ENCODE data around the gene EEF1AKMT1.

The EEF1AKMT1 gene

DNA sequence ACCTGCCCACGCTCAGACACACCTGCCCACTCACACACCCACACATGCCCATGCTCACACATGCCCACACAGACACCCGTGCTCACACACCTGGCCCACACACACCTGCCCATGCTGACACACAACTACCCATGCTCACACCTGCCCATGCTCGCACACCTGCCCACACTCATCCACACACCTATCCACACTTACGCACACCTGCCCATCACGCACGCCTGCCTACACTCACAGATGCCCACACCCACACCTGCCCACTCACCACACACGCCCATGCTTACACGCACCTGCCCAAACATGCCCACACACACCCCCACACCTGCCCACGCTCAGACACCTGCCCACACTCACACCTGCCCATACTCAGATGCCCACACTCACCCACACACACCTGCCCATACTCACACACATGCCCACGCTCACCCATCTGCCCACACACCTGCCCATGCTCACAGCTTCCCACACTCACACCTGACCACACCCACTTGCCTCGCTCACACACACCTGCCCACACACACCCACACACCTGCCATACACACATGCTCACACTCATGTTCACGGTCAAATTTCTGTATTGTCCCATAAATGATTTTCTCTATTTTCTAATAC is 54.7 kb downstream of the EEF1AKMT1 start:
- DNase-seq (ENCODE audit: low spot score): no peak

DNA sequence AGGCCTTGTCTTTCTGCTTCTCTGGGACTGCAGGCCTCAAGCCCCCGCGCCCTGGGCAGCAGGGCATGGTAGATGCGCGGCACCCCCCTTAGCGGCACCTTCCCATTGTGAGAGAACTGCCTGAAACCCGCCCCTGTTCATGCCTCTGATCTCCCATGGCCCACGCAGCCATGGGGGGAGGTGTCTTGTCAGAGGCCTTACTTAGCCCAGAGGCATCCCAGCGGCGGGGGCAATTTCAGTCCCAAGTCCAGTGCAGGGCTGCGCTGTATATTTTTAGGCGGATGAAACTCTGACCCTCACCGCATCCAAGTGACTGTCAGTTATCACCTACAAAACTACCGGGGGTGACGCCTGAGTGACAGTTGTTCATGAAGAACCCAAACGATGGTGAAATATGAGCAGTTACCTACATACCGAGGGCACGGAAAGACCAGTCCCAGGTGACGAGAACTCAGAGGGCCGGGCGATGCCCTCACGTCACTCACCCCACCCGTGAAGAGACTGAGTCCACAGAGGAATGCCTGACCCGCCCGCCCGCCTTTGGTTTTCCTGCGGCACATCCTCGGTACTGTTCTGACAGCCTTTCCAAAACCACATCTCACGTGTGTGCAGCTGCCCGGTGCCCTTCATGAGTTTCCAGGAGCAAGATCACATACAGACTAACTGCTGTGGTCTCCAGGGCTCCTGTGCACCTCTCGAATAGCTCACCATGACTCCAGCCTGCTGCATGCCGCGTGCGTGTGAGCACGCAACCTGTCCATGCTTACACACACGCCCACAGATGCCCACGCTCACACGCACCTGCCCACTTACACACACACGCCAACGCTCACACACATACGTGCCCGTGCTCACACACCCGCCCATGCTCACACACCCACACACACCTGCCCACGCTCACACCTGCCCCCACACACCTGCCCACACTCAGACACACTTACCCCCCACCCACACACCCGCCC is 55.9 kb downstream of the EEF1AKMT1 start:
- DNase-seq (ENCODE audit: low spot score): no peak

- DNase-seq (ENCODE audit: low spot score): no peak
Observed at GRCh38 chr13:20716951-20717350, 56.8 kb downstream of the EEF1AKMT1 start.

- DNase-seq (ENCODE audit: low spot score): no peak
Observed at GRCh38 chr13:20715330-20715712, 58.4 kb downstream of the EEF1AKMT1 start.

DNA sequence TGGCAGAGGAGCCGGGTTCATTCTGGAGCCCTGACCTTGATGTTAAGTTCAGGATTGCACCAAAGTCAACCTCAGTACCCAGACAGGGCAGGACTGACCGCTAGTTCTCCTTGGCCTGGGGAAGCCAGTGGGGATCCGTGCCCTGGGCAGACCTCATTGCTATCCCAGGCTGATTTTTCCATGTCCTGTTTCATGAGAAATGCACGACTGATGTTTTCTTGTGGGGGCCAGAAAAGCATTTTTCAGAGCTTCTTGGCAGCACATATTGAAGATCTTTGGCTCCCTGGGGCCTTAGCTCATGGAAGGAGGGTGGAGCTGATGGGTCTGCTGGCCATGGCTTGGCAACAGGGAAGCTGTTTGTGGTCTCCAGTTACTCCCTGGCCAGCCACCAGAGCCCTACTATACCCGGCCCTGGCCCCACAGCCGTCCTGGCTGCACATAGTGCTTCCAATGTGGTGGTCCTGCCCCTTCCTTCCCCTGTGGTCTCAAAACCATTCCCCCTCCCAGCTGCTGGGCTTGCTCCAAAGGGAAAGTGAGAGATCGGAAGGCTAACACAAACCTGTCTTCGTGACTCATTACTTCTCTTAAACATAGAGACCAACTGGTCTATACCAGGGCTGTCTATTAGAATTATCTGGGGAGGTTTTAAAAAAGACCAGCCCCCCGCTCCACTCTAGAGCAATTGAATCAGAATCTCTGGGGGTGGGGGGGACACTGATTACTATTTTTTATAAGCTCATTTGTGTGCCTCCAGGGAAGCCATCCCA is 59.0 kb downstream of the EEF1AKMT1 start:
- peak; percentile 88 for DNase-seq (ENCODE audit: low spot score)

- peak; percentile 47 for DNase-seq (ENCODE audit: low spot score)
Observed at GRCh38 chr13:20714161-20714560, 59.6 kb downstream of the EEF1AKMT1 start.

DNA sequence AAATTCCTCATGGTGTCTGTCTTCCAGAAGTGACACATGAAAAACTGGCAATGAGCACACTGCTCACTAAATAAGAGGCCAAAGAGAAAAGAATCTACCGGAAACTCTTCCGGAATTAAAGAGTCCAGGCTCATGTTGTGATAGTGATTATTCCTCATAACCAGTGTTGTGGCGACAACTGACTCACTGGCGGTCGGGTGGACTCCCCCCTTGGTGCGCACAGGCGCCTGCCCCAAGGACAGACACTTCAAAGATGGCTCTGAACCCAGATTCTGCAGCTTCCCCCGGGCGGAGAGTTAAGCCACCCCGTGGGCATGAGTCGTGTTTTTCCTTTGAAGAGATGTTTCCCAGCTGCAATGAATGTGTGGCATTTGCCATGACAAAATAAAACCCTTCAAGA is 60.0 kb downstream of the EEF1AKMT1 start:
- peak; percentile 85 for DNase-seq (ENCODE audit: low spot score)

DNA sequence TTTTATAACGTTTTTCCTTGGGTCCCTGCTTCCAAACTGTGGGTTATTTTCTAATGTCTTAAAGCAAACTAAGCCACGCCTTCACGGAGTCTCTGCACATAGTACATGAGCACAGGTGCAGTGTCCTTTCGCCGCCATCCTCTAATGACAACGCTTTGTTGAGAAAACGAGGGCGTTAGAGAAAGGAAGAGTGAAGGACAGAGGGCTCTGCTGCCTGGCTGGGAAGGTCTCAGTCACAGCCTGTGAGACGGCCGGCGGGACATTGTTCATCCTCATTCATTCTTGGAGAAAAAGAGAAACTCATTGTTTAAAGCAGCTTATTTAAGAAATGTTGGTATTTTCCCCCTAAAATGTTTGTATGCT is 60.8 kb downstream of the EEF1AKMT1 start:
- no peak for DNase-seq (ENCODE audit: low spot score)

DNA sequence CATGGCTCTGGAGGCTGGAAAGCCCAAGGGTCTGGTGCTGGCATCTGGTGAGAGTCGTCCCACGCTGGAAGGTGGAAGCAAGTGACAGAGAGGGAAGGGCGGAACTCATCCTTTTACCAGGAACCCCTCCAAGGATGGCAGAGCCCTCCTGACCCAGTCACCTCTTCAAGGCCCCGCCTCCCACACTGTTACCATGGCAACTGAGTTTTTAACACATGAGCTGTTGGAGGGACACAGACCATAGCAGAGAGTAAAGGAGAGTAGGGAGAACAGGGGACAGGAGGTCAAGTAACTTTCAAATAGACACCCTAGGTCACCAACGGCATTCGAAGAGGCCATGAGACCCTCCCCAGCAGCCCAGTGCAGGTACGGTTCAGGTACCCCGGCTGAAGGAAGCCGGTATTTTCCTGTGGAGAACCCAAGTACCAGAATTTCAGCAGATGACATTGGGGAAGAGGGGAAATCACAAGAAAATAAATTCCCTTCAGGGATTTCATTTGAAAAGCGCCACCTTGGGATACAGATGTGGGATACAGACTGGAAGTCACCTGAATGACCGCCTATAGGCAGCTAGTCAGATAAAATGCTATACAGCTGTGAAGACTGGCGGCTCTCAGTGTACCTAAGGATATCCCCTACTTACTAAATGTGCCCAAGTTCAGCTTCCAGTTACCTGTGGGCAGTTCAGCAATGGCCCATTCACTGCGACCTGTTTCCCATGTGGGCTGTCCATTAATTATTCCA is 62.3 kb downstream of the EEF1AKMT1 start:
- no peak for DNase-seq (ENCODE audit: low spot score)

GRCh38 chr13:20709782-20710181 is 64.0 kb downstream of the EEF1AKMT1 start:
- DNase-seq (ENCODE audit: low spot score): no peak

DNA sequence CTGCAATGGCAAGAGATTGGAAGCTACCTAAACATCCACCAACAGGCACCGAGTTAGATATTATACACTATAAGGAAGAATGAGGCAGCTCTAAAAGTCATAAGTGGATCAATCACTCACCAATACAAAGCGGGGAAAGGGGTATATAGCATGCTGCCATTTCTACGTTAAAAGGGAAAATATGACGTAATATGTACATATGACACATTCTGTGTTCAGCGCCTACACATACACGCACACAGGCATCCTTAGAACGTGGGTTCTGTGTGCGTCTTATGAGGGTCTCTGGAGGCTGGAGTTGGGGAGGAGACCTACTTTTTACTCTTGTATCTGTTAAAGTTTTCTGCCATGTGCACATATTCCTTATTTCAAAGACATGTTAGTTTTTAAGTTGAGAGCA is 64.4 kb downstream of the EEF1AKMT1 start:
- DNase-seq (ENCODE audit: low spot score): no peak

DNA sequence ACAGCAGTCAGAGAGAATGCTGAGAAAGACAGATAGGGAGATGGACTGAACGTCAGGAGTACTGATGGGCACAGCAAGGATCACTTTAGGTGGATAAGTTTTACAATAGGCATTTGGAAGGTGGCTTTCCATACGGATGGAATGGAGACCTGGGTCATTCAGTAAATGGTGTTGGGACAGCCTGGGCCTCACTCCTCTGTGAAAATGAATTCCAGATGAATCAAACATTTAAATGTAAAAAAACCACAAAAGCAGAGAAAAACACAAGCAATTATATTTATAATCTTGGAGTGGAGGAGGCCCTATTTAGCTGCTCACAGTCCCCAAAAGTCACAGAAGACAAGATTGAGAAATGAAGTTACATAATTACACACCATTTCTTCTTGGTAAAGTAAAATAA is 65.5 kb downstream of the EEF1AKMT1 start:
- no peak for DNase-seq (ENCODE audit: low spot score)

- DNase-seq (ENCODE audit: low spot score): no peak
Observed at GRCh38 chr13:20706661-20707060, 67.1 kb downstream of the EEF1AKMT1 start.

GRCh38 chr13:20704459-20705069 is 69.2 kb downstream of the EEF1AKMT1 start:
- no peak for DNase-seq (ENCODE audit: low spot score)

- peak; percentile 96 for DNase-seq (ENCODE audit: low spot score)
Observed at GRCh38 chr13:20703780-20704458, 69.8 kb downstream of the EEF1AKMT1 start.

DNA sequence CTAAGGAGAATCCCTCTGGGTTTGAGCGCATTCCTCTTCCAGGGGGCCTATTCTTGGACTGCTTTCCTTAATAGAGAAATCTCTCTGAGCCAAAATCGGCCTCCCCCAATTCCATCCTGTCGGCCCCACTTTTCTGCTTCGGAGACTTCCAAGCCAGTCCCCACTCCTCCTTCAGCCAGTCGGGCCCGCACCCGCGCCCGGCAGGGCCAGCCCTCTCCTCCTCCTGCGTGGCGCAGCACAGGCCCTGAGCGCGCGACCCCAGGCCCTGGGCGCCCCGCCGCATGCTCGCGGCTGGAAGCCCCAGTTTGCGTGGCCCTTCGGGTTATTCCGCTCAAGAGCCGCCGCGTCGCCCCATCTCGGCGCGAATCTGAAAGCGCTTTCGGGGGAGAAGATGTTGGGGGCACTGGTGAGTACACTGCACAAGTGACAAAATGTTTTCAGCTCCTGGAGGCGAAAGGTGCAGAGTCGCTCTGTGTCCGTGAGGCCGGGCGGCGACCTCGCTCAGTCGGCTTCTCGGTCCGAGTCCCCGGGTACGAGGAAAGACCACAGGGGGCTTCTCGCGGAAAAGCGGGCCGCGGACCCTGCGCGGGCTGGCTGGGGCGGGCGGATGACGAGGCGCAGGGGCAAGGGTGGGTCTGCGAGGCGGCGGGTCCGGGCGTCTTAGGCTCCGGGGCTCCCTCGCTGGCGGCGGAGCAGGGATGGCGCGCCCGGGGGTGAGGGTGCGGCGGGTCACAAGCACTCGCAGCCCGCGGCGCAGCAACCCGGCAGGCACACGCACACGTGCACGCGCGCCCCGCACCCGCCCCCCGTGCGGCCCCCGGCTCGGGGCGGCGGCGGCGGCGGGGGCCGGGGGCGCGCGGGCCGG is 70.6 kb downstream of the EEF1AKMT1 start, which contains the start of gene IL17D:
Gene IL17D (plus strand): TSS at position 785 of the 865 bp plus-strand sequence. CDS start 303 bp downstream, outside the sequence.
- DNase-seq (ENCODE audit: low spot score): peak; percentile 60

DNA sequence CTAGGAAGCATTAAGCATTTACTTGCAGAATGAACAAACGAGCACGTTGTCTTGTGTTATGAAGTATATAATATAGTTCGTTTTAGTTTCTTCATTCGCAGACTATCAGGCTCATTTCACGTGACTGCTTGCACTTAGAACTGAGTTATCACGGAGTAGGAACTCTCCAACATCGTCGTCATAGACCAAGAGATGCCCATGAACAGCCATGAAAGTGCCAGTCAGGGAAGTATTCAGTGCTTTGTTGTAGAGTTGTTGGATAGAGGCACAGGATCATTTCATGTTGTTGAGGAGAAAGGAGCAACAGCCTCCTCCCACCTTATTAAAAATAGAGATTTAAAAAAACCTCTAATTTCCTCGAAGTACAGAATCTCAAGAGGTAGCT is 71.2 kb downstream of the EEF1AKMT1 start:
- DNase-seq (ENCODE audit: low spot score): no peak

DNA sequence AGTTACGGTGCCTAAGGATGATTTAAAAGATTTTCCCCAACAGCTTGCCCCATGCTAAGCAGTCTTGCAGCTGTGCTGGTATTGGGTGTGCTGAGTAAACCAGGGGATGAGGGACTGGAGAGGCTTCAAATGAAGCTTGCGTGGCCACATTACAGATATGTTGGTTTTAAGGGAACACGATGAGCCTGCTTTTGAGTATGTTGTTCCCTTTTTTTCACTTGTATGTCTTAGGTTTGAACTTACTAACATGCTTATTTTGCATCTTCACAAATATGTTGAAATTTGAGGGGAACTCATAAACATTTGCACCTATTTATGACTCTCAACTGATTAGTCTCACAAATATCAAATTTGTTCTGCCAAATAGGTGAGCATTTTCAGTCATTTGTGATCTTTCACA is 72.3 kb downstream of the EEF1AKMT1 start:
- no peak for DNase-seq (ENCODE audit: low spot score)

DNA sequence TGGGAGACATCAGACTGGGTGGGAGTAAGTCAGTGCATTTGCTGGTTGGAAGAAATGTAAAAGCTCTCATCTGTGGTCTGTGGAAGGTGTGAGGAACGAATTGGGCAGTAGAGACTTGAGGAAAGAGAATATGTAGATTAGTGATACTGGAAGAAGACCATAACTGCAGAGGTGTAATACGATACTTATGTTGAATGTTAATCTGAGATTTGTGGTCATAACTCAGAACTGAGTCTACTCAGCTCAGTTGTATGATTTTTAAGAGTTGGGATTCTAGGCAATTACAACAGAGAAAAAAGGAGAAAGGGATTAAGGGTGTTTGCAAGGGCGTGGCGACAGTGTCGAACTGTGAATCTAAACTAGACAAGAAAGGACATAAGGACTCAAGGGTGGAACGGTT is 73.5 kb downstream of the EEF1AKMT1 start:
- DNase-seq (ENCODE audit: low spot score): no peak

DNA sequence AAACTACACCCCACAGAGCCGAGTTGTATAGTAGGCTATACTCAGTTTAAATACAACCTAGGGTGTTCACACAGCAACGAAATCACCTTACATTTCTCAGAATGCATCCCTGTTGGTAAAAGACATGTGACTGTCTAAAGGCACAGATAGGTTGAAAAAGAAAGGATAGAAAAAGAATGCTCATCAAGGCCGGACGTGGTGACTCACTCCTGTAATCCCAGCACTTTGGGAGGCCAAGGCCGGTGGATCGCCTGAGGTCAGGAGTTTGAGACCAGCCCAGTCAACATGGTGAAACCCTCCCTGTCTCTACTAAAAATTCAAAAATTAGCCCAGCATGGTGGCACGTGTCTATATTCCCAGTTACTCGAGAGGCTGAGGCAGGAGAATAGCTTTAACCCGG is 74.0 kb downstream of the EEF1AKMT1 start:
- DNase-seq (ENCODE audit: low spot score): no peak
